ENCODE results near the gene PERCC1.

PERCC1 gene

DNA sequence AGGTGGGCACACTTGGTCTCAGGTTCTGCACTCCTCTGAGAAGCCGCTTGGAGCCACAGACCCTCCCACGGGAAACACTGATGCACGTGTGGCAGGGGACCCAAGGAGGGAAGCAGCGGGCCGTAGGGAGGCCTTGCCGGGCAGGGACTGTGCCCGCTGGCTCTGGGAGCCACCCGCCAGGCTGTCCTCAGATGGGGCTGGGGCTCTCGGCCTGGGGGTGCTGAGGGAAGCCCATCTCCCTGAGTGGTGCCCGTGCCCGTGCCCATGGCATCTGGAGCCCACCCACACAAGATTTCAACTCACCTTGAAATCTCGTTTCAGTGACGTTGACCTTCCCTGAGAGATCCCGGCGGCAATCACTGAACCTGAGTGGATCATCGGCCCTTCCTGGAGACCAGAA lies 26.1 kb downstream of the PERCC1 start:
- H3K4me3 ChIP-seq, result no peak overlapping the region
- DNase-seq (ENCODE audit: low spot score), result no peak
- H3K27ac ChIP-seq, result no peak overlapping the region
- TF ChIP-seq, protein P1, sequence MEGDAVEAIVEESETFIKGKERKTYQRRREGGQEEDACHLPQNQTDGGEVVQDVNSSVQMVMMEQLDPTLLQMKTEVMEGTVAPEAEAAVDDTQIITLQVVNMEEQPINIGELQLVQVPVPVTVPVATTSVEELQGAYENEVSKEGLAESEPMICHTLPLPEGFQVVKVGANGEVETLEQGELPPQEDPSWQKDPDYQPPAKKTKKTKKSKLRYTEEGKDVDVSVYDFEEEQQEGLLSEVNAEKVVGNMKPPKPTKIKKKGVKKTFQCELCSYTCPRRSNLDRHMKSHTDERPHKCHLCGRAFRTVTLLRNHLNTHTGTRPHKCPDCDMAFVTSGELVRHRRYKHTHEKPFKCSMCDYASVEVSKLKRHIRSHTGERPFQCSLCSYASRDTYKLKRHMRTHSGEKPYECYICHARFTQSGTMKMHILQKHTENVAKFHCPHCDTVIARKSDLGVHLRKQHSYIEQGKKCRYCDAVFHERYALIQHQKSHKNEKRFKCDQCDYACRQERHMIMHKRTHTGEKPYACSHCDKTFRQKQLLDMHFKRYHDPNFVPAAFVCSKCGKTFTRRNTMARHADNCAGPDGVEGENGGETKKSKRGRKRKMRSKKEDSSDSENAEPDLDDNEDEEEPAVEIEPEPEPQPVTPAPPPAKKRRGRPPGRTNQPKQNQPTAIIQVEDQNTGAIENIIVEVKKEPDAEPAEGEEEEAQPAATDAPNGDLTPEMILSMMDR (IDR thresholded peaks at IDR 0.05), result no peak

DNA sequence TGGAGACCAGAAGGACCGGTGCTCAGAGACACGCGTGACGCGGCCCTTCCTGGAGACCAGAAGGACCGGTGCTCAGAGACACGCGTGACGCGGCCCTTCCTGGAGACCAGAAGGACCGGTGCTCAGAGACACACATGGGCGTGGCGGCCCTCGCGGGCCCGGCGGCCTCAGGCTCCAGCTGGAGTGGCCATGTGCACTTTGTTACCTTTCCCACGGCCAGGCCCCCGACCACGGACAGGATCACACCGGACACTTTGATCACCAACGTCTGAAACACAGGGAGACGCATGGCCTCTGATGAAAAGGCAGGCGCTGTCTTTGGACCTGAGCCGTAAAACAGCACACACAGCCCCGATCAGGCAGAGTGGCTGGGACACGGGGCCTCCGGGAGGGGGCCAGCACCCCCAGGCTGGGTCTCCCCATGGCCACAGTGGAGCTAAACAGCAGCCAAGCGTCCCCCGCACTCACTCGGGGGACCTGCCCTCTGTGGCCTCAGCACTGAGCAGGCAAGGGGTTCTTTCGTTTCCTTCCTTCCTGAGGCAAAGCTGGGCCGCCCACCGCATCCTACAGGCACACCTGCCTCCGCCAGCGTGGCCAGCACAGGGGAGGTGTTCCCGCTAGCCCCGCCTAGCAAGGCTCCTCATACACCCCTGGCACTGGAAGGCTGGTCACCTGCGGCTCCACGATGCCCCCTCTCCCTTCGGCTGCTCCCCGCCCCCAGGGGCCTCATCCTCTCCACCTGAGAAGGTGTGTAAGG lies 26.8 kb downstream of the PERCC1 start:
- TF ChIP-seq, protein P1 (IDR thresholded peaks at IDR 0.05), result no peak
- DNase-seq (ENCODE audit: low spot score), result no peak
- no peak overlapping the region for H3K4me3 ChIP-seq

DNA sequence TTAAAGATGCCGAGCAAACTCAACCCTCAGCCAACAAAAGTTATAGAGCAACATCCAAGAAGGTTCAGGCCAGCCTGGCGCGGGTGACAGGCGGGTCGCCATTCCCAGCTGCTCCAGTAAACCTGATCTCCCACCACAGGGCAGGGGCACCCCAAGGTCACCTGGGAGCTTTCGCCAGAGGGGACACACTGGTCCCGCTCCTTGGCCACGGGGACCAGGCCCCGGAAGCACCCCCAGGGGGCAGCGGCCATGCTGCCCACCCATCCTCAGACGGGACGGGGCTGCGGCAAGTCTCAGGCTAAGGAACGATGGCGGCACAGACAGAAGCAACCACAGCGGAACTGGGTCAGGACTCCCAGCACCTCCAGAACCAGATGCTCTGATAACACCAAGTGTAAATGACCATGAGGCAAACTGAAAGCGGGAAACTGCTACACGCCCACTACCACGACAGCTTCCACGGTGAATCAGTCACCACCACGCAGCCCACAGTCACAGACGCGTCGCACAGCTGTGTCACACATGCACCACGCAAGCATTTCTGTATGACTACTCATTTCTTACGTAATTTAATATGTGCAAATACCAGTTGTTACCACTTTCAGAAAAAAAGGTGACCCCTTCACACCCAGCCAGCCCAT lies 27.6 kb downstream of the PERCC1 start:
- no peak for DNase-seq (ENCODE audit: low spot score)
- Histone ChIP-seq H3K4me3 (no peak overlapping the region), H3K27ac (no peak overlapping the region)
- TF ChIP-seq, protein P1 (IDR thresholded peaks at IDR 0.05), result no peak

More for the DNA sequence above, 26.8 kb downstream of the PERCC1 start:
- H3K27ac ChIP-seq, result no peak overlapping the region

DNA sequence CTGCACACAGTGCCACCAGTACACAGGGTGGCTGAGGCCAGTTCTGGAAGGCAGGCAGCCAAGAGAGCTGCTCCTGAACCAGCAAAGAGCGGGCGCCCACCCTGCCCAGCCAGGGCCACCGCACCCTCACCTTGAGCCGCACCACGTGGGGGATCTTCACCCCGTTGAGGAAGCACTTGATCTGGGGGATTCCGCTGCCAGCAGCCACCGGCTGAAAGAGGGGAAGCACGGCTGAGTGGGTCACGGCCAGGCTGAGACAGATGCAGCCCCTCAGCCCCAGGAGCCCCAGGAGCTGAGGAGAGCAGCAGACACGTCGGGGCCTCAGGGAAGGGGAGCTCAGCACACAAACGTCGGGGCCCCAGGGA lies 28.1 kb downstream of the PERCC1 start:
- Histone ChIP-seq H3K4me3 (no peak overlapping the region), H3K27ac (no peak overlapping the region)
- DNase-seq (ENCODE audit: low spot score), result no peak
- TF ChIP-seq, protein P1 (IDR thresholded peaks at IDR 0.05), result no peak

DNA sequence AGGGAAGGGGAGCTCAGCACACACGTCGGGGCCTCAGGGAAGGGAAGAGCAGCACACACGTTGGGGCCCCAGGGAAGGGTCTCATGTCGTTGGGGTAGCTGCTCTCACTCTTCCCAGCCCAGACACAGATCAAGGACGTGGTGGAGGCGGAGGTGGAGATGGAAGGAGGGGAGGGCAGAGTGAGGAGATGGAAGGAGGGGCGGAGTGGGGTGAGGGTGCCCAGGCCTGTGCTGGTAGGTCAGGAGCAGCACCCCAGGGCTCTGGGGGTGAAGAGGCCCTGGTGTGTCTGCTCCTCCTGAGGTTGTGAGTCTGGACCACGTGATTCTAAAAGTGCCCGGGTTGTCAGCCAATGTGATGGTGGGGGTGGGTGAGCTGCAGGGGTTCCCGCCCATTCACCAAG lies 29.1 kb downstream of the PERCC1 start:
- DNase-seq (ENCODE audit: low spot score), result no peak
- H3K4me3 ChIP-seq, result no peak overlapping the region
- TF ChIP-seq, protein P1 (IDR thresholded peaks at IDR 0.05), result no peak
- no peak overlapping the region for H3K27ac ChIP-seq

DNA sequence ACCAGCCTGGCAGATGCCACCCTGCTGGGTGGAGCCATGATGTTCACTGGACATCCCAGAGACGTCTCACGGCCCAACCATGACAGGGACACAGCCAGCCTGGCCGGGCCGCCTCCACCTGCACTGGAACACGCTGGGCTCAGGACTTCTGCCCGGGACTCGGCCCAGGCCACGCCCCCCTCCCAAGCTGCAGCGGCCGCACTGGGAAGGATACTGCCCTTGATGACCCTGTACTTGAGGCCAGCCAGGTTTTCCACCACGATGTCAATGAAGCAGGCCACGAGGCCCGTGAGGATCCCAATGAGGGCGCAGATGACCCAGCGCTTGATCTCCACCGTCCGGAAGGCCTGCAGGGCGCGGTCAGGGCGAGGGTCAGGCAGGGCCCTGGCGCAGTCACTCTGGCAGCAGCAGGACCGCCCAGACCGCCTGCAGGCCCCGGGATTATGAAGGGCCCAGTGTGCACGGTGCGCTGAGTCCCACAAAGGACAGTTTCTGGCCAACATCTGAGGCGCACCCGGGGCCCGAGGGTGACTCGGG lies 29.8 kb downstream of the PERCC1 start:
- no peak for DNase-seq (ENCODE audit: low spot score)
- TF ChIP-seq, protein P1 (IDR thresholded peaks at IDR 0.05), result no peak
- Histone ChIP-seq H3K4me3 (no peak overlapping the region), H3K27ac (no peak overlapping the region)

DNA sequence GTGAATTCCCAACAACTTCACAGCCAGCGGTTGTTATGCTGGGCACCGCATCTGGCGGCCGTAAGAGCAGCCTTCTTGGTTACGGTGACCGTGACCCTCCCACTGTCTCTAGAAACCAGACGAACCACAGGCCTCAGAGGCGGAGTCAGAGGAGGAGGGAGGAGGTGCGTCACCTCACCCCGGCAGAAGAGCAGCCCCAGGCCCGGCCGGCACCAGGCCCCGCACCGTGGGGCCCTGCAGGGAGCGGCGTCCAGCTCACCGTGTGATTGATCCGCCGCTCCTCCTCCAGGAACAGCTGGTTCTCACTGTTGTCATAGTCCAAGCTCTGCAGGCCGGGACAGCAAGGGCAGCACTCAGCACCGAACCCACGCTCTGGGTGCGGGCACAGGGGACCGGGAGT lies 30.3 kb downstream of the PERCC1 start:
- H3K27ac ChIP-seq, result no peak overlapping the region
- DNase-seq (ENCODE audit: low spot score), result no peak
- TF ChIP-seq, protein P1 (IDR thresholded peaks at IDR 0.05), result no peak
- no peak overlapping the region for H3K4me3 ChIP-seq

Data from coronary artery (tissue), 2 donors.